K562 (cell line): ENCODE measurements around the gene BAIAP3. TPM values are rescaled to one million over a fixed set of nuclear protein-coding genes. Genes with fewer than 3 reads are reported as not detected.
A peak's percentile ranks its signal among the peaks of the same experiment; 100 is the strongest.
"Not testable (repeated sequence)": the region's sequence is repeated elsewhere in the genome, so short reads cannot be mapped to it uniquely, and the experiment has no call there.

ENCODE experiments used
- ATAC-seq: fragments of 200-7000 bp; cut with Tn5 transposase; 3 replicates; pipeline ENCODE4 v1.9.1; 2020; ENCODE audit warnings: moderate library complexity
- BruUV-seq: library from RNA; stranded (reverse); fragments of 400-500 nt; replicated peaks from 2 replicates; lab custom pipeline; 2021; lab: Mats Ljungman, UMichigan
- CTCF ChIA-PET: fragments of 300-600 bp; formaldehyde crosslinking; extraction: SDS; loops from one replicate; lab custom pipeline; 2021; ENCODE audit warnings: low intra/inter-chr PET ratio; lab: Yijun Ruan, JAX
- POLR2A ChIA-PET: fragments of 300-600, 350-650 bp; sonication (Branson Sonifier 250); formaldehyde crosslinking; extraction: SDS; loops from one replicate; lab custom pipeline; 2021; ENCODE audit warnings: antibody characterized with exemption, inconsistent platforms; lab: Yijun Ruan, JAX
- DNase-seq, 4 experiments: peaks; one replicate each; pipeline versions ENCODE4 v3.0.0 to v3.0.0-alpha.2; 2011 to 2018; ENCODE audit warnings: low spot score in 3 of 4, mixed read lengths in 3 of 4; ENCODE audit errors: extremely low read depth in 1 of 4
- FAIRE-seq: peaks from 2 replicates; lab custom pipeline; 2011; peaks lifted over from hg19 to GRCh38; lab: Jason Lieb, UNC
- H2AFZ ChIP-seq: 2 replicates; pipeline ENCODE4 v1.6.0; 2011; ENCODE audit warnings: low read depth, low read length, control low read depth, inconsistent platforms
- H3K27ac ChIP-seq: fragments of 200-600 bp; 3 replicates; pipeline ENCODE4 v1.8.0; 2011; ENCODE audit warnings: low read depth, mild to moderate bottlenecking, control low read depth, inconsistent platforms, low read length, moderate library complexity, mixed read lengths; ENCODE audit errors: extremely low read depth
- H3K27me3 ChIP-seq, 2 experiments: fragments of 300-600 bp in 1 of 2; 2 replicates in 1 of 2; 3 replicates in 1 of 2; pipeline versions ENCODE4 v1.6.0 to v1.8.0; 2011; ENCODE audit warnings: inconsistent platforms in 2 of 2, low read length in 2 of 2, mild to moderate bottlenecking in 1 of 2, mixed read lengths in 1 of 2, moderate library complexity in 1 of 2; ENCODE audit not compliant: control insufficient read depth in 2 of 2, insufficient read depth in 2 of 2
- H3K36me3 ChIP-seq: fragments of 300-600 bp; 3 replicates; pipeline ENCODE4 v1.8.0; 2011; ENCODE audit warnings: mild to moderate bottlenecking, low read length, inconsistent platforms; ENCODE audit not compliant: control insufficient read depth, insufficient read depth
- H3K4me1 ChIP-seq, 2 experiments: fragments of 200-600 bp in 1 of 2; replicated peaks in 1 of 2; 2 replicates in 1 of 2; 3 replicates in 1 of 2; pipeline versions ENCODE4 v1.5.1 to v1.8.0; 2011; ENCODE audit warnings: inconsistent platforms in 2 of 2, low read length in 2 of 2, mild to moderate bottlenecking in 1 of 2, mixed read lengths in 1 of 2, moderate library complexity in 1 of 2; ENCODE audit not compliant: control insufficient read depth in 2 of 2, insufficient read depth in 2 of 2
- H3K4me2 ChIP-seq: 2 replicates; pipeline ENCODE4 v1.6.1; 2011; ENCODE audit warnings: low read length, control low read depth, inconsistent platforms, mixed read lengths; ENCODE audit not compliant: insufficient read depth
- H3K4me3 ChIP-seq: fragments of 200-600 bp; sonication (generic), shearing (Covaris generic); 2 replicates; pipeline ENCODE4 v1.5.1; 2016; ENCODE audit warnings: control low read depth, inconsistent platforms
- H3K79me2 ChIP-seq: fragments of 200-600 bp; 3 replicates; pipeline ENCODE4 v1.8.0; 2011; ENCODE audit warnings: low read length, inconsistent platforms; ENCODE audit not compliant: control insufficient read depth, insufficient read depth
- H3K9ac ChIP-seq, 2 experiments: 2 replicates each; pipeline versions ENCODE4 v1.6.0 to v1.6.1; 2011; ENCODE audit warnings: low read depth in 2 of 2, low read length in 2 of 2, control low read depth in 1 of 2, inconsistent platforms in 1 of 2, mild to moderate bottlenecking in 1 of 2, mixed read lengths in 1 of 2; ENCODE audit not compliant: insufficient read depth in 1 of 2
- H3K9me1 ChIP-seq: one replicate; pipeline ENCODE4 v1.6.0; 2011; ENCODE audit warnings: inconsistent platforms, mild to moderate bottlenecking, low read length, moderate library complexity; ENCODE audit not compliant: control insufficient read depth, insufficient read depth
- H3K9me3 ChIP-seq: replicated peaks from 2 replicates; pipeline ENCODE4 v1.5.1; 2011; ENCODE audit warnings: low read depth, low read length, inconsistent platforms; ENCODE audit not compliant: control insufficient read depth, insufficient read depth
- H4K20me1 ChIP-seq: replicated peaks from 2 replicates; pipeline ENCODE4 v1.6.1; 2011; ENCODE audit warnings: low read length, inconsistent platforms, mixed read lengths; ENCODE audit not compliant: control insufficient read depth, insufficient read depth
- ADNP ChIP-seq: fragments of 200-800 bp; sonication (Bioruptor generic); IDR thresholded peaks from 2 replicates; pipeline ENCODE4 v1.6.1; 2016; ENCODE audit warnings: missing genetic modification characterization, missing compliant biosample characterization
- ATF1 ChIP-seq, 2 experiments: fragments of 450-650 bp in 1 of 2; IDR thresholded peaks; 2 replicates each; pipeline ENCODE4 v1.6.1; 2016; ENCODE audit warnings: missing compliant biosample characterization in 1 of 2, missing genetic modification characterization in 1 of 2
- BCOR ChIP-seq: fragments of 450-650 bp; IDR thresholded peaks from 2 replicates; pipeline ENCODE4 v1.6.1; 2016
- HDGF ChIP-seq: fragments of 450-650 bp; IDR thresholded peaks from 2 replicates; pipeline ENCODE4 v1.6.1; 2016
- KLF1 ChIP-seq: fragments of 450-650 bp; IDR thresholded peaks from 2 replicates; pipeline ENCODE4 v1.6.1; 2016; ENCODE audit warnings: missing genetic modification characterization, missing compliant biosample characterization
- MYC ChIP-seq, 2 experiments: fragments of 250-450 bp in 1 of 2; sonication (Bioruptor Pico) in 1 of 2; IDR thresholded peaks; 2 replicates each; pipeline versions ENCODE4 v1.5.1 to v1.6.1; 2012 to 2021; ENCODE audit warnings: low read depth in 2 of 2, borderline replicate concordance in 1 of 2, improper control_type of control experiment in 1 of 2, low read length in 1 of 2, mild to moderate bottlenecking in 1 of 2, moderate library complexity in 1 of 2
- NR4A1 ChIP-seq, 2 experiments: fragments of 250-450 bp in 1 of 2; fragments of 450-650 bp in 1 of 2; sonication (Bioruptor Pico) in 1 of 2; IDR thresholded peaks; 2 replicates each; pipeline versions ENCODE4 v1.4.0 to v1.6.1; 2016 to 2020; ENCODE audit warnings: mild to moderate bottlenecking in 2 of 2, missing compliant biosample characterization in 1 of 2, missing genetic modification characterization in 1 of 2, moderate library complexity in 1 of 2
- TCF15 ChIP-seq: fragments of 250-450 bp; sonication (Bioruptor Pico); IDR thresholded peaks from 2 replicates; pipeline ENCODE4 v1.8.0; 2022; ENCODE audit warnings: moderate library complexity, mild to moderate bottlenecking, inconsistent platforms
- ZNF583 ChIP-seq: fragments of 250-450 bp; sonication (Bioruptor Pico); IDR thresholded peaks from 2 replicates; pipeline ENCODE4 v1.4.0; 2020
- WGBS: fragments of 100-300 bp; shearing (Covaris generic); methylation state at CpG from one replicate; pipeline ENCODE4 v1.1.6; 2016; ENCODE audit warnings: low coverage, mixed read lengths; ENCODE audit not compliant: insufficient coverage; ENCODE audit errors: missing lambda C conversion rate; 5-methylcytosine and 5-hydroxymethylcytosine counted together
- in situ Hi-C: fragments of 300-500 bp; cut with MboI; formaldehyde crosslinking; loops from 4 replicates; pipeline ENCODE4 v1.15.0; 2018; ENCODE audit warnings: inconsistent platforms, mixed read lengths
- intact Hi-C: fragments of 100-400 bp; cut with micrococcal nuclease; formaldehyde crosslinking; loops from 2 replicates; pipeline ENCODE4 v1.14.2; 2022
- polyA plus RNA-seq, 8 experiments: library from polyadenylated mRNA; depleted of rRNA in 4 of 8; stranded (reverse) in 5 of 8; unstranded in 3 of 8; fragments of >200 nt; fragmentation: Nextera tagmentation in 2 of 8; fragmentation: Illumina TruSeq in 1 of 8; extraction: Ambion mirVana in 2 of 8; extraction: Trizol in 1 of 8; gene quantifications; 2 replicates each; pipeline versions ENCODE4 v1.2.1 to v1.2.3, GENCODE V29; 2011 to 2014; ENCODE audit warnings: inconsistent platforms in 1 of 8, missing spikeins in 1 of 8
- total RNA-seq, 7 experiments: library from RNA; depleted of rRNA in 6 of 7; stranded (reverse); fragments of >200 nt in 6 of 7; fragmentation: Illumina TruSeq in 2 of 7; extraction: Trizol in 2 of 7; gene quantifications; 2 replicates each; pipeline versions ENCODE4 v1.2.1 to v1.2.3, GENCODE V29; 2011 to 2021; ENCODE audit warnings: low replicate concordance in 1 of 7

BAIAP3 gene
- total and polyA plus RNA-seq, 9 of the 15 experiments (the other 6 are each of a cell fraction or from before 2014, with no cell fraction given), result 0.03 to 4.5 (median 0.57) TPM; not detected in 1

- intact Hi-C loops, result loop anchor here (10.0 kb wide), 1 partner anchor 48 kb away; no protein-coding TSS in a partner anchor
- 44% methylated on average over 8 of the region's 8 CpGs for WGBS
- H3K27me3 ChIP-seq; H4K20me1 ChIP-seq; in situ Hi-C loops; ATAC-seq; CTCF ChIA-PET; DNase-seq; H3K9me1 ChIP-seq; H3K79me2 ChIP-seq; H3K9me3 ChIP-seq; H3K4me3 ChIP-seq; H3K36me3 ChIP-seq; BruUV-seq; TF ChIP-seq NR4A1 (CRISPR knock-in tag; IDR thresholded peaks at IDR 0.05); MYC (IDR thresholded peaks at IDR 0.05; ENCODE audit: low read depth, low read length); ATF1 (CRISPR knock-in tag; IDR thresholded peaks at IDR 0.05): not testable (repeated sequence)
- H3K9ac ChIP-seq, result 0 out of 4 replicates have a peak overlapping the region, but pooled peaks of 1 of the 2 experiments have one; percentile 16
- H3K27ac ChIP-seq, result peak overlapping the region; percentile 48; the same call in 2 of the 3 replicates
- POLR2A ChIA-PET, result interaction anchor here (0.8 kb wide), 1 partner anchor 19 kb away, joined by 3 read pairs; no protein-coding TSS in a partner anchor
- peaks cover 37 to 39% of the 10 kb centered on the region in 2 experiments for H3K4me1 ChIP-seq
- peak overlapping the region; percentile 60; the same call in 1 of the 2 replicates for H3K4me2 ChIP-seq
- H2AFZ ChIP-seq, result peak overlapping the region; percentile 77
- FAIRE-seq, result peak; percentile 32
- TF ChIP-seq TCF15 (peak; percentile 63; the same call in 1 of the 2 replicates), NR4A1 (tag; IDR thresholded peaks at IDR 0.05) (peak; percentile 69; the same call in 1 of the 2 replicates), MYC (CRISPR knock-in tag; IDR thresholded peaks at IDR 0.05; ENCODE audit: borderline replicate concordance, low read depth) (0 out of 2 replicates have a peak, but pooled peaks have one; percentile 41), ADNP (tag) (0 out of 2 replicates have a peak, but pooled peaks have one; percentile 67), KLF1 (tag) (peak; percentile 34; the same call in 1 of the 2 replicates), ZNF583 (CRISPR knock-in tag) (0 out of 2 replicates have a peak, but pooled peaks have one; percentile 12), BCOR (peak; percentile 50; the same call in 1 of the 2 replicates), HDGF (0 out of 2 replicates have a peak, but pooled peaks have one; percentile 48), ATF1 (tag; IDR thresholded peaks at IDR 0.05) (peak; percentile 37; the same call in 1 of the 2 replicates)
Observed at GRCh38 chr16:1296688-1297017, 36.8 kb upstream of the BAIAP3 start.
